DOHH2 (cell line): ENCODE results near the gene TMEM9B.
"Not testable (repeated sequence)": the region's sequence is repeated elsewhere in the genome, so short reads cannot be mapped to it uniquely, and the experiment has no call there.

ENCODE experiments used
- H3F3A ChIP-seq: fragments of 200-600 bp; sonication (generic), shearing (Covaris generic); 2 replicates; pipeline ENCODE4 v1.6.0; 2016; ENCODE audit warnings: antibody characterized with exemption, mild to moderate bottlenecking; ENCODE audit not compliant: control insufficient read depth, insufficient read depth
- H3K27ac ChIP-seq: fragments of 200-600 bp; sonication (generic); 2 replicates; pipeline ENCODE4 v1.5.1; 2014; ENCODE audit warnings: low read depth, mild to moderate bottlenecking, low read length, moderate library complexity
- H3K27me3 ChIP-seq: fragments of 200-600 bp; sonication (generic); 2 replicates; pipeline ENCODE4 v1.6.1; 2014; ENCODE audit warnings: mild to moderate bottlenecking, low read length, mixed read lengths; ENCODE audit not compliant: control insufficient read depth
- H3K36me3 ChIP-seq: fragments of 200-600 bp; sonication (generic); 2 replicates; pipeline ENCODE4 v1.6.1; 2014; ENCODE audit warnings: mild to moderate bottlenecking, low read length, moderate library complexity, mixed read lengths; ENCODE audit not compliant: control insufficient read depth
- H3K4me1 ChIP-seq: fragments of 200-600 bp; sonication (generic); 2 replicates; pipeline ENCODE4 v1.6.1; 2014; ENCODE audit warnings: mild to moderate bottlenecking, low read length, mixed read lengths; ENCODE audit not compliant: control insufficient read depth
- H3K4me2 ChIP-seq: fragments of 200-600 bp; sonication (generic); 2 replicates; pipeline ENCODE4 v1.6.0; 2014; ENCODE audit warnings: mild to moderate bottlenecking, low read length, moderate library complexity
- H3K4me3 ChIP-seq: fragments of 200-600 bp; sonication (generic); 2 replicates; pipeline ENCODE4 v1.5.1; 2014; ENCODE audit warnings: mild to moderate bottlenecking, low read length, mixed read lengths
- H3K79me2 ChIP-seq: fragments of 200-600 bp; sonication (generic); 2 replicates; pipeline ENCODE4 v1.6.1; 2014; ENCODE audit warnings: mild to moderate bottlenecking, low read length, mixed read lengths; ENCODE audit not compliant: control insufficient read depth
- H3K9me2 ChIP-seq: fragments of 200-600 bp; sonication (generic); replicated peaks from 2 replicates; pipeline ENCODE4 v1.6.1; 2014; ENCODE audit warnings: mild to moderate bottlenecking, low read length, mixed read lengths; ENCODE audit not compliant: control insufficient read depth
- H3K9me3 ChIP-seq: fragments of 200-600 bp; sonication (generic); 2 replicates; pipeline ENCODE4 v1.6.1; 2014; ENCODE audit warnings: antibody characterized with exemption, low read length, mixed read lengths; ENCODE audit not compliant: control insufficient read depth, insufficient read depth
- H4K20me1 ChIP-seq: fragments of 200-600 bp; sonication (generic); 2 replicates; pipeline ENCODE4 v1.6.0; 2014; ENCODE audit warnings: low read depth, mild to moderate bottlenecking, antibody characterized with exemption, low read length, moderate library complexity; ENCODE audit not compliant: control insufficient read depth, insufficient read depth
- EZH2phosphoT487 ChIP-seq: fragments of 200-600 bp; sonication (generic); IDR thresholded peaks from 2 replicates; pipeline ENCODE4 v1.6.1; 2017; ENCODE audit warnings: borderline replicate concordance, mild to moderate bottlenecking, antibody characterized with exemption, low read length, moderate library complexity, mixed read lengths
- TF ChIP-seq, protein P1 (sequence below): fragments of 200-600 bp; sonication (generic); IDR thresholded peaks from one replicate; pipeline ENCODE4 v1.5.1; 2014; ENCODE audit warnings: antibody characterized with exemption, mild to moderate bottlenecking, low read depth, low read length; ENCODE audit not compliant: poor library complexity, severe bottlenecking

The TMEM9B gene

DNA sequence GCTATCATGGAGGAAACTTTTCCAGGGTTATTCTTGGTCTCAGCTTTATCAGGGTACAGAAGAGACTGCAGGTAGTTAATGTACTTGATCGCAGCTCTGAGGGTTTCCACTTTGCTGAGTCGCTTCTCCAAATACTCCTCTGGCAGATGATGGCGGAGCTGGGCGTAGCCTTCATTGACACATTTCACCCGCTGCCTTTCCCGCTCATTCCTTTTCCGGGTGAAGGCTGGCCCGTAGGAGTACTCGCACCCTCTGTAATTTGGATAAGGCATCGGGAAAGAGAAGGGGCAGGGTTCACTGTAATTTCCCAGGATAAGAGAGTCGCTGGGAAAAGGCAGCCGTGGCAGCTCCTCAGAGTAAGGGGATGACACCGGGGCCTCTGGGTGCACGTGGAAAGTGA is 26.6 kb downstream of the TMEM9B start:
- no peaks in the 10 kb centered on the region for H3K79me2 ChIP-seq
- H3F3A ChIP-seq, result no peaks in the 10 kb centered on the region
- H4K20me1 ChIP-seq, result no peaks in the 10 kb centered on the region
- H3K27me3 ChIP-seq, result peaks cover 25% of the 10 kb centered on the region
- no peak overlapping the region for H3K4me3 ChIP-seq
- no peak overlapping the region for H3K4me2 ChIP-seq
- no peaks in the 10 kb centered on the region for H3K9me2 ChIP-seq
- H3K36me3 ChIP-seq, result no peaks in the 10 kb centered on the region
- H3K27ac ChIP-seq, result no peak overlapping the region
- H3K4me1 ChIP-seq, result no peaks in the 10 kb centered on the region
- TF ChIP-seq EZH2phosphoT487, result no peak
- TF ChIP-seq, protein P1, sequence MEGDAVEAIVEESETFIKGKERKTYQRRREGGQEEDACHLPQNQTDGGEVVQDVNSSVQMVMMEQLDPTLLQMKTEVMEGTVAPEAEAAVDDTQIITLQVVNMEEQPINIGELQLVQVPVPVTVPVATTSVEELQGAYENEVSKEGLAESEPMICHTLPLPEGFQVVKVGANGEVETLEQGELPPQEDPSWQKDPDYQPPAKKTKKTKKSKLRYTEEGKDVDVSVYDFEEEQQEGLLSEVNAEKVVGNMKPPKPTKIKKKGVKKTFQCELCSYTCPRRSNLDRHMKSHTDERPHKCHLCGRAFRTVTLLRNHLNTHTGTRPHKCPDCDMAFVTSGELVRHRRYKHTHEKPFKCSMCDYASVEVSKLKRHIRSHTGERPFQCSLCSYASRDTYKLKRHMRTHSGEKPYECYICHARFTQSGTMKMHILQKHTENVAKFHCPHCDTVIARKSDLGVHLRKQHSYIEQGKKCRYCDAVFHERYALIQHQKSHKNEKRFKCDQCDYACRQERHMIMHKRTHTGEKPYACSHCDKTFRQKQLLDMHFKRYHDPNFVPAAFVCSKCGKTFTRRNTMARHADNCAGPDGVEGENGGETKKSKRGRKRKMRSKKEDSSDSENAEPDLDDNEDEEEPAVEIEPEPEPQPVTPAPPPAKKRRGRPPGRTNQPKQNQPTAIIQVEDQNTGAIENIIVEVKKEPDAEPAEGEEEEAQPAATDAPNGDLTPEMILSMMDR, result no peak
- no peaks in the 10 kb centered on the region for H3K9me3 ChIP-seq

DNA sequence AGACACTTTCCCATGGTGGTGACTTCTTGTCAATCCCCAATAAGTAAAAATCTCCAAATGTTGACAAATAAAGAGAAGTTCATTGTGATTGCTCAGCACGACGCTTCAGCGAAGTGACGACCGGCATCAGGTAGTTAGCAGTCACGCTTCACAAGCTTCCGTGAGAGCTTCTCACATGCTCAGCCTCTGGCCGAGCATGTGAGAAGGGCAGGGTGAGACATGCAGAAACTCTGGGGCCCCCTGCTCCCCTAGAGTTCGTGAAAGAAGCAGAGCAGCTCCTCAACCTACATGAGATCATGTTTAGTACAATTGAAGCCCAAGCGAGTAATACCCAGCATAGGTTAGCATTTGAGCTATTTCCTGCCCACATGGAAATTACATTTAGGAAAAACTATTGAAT is 27.1 kb downstream of the TMEM9B start:
- no peak overlapping the region for H3K4me2 ChIP-seq
- no peak for TF ChIP-seq EZH2phosphoT487
- H3K9me2 ChIP-seq, result no peaks in the 10 kb centered on the region
- H3K27me3 ChIP-seq, result peaks cover 20% of the 10 kb centered on the region
- H3K9me3 ChIP-seq, result no peaks in the 10 kb centered on the region
- H3K36me3 ChIP-seq, result no peaks in the 10 kb centered on the region
- no peaks in the 10 kb centered on the region for H4K20me1 ChIP-seq
- H3F3A ChIP-seq, result no peaks in the 10 kb centered on the region
- H3K27ac ChIP-seq, result no peak overlapping the region
- H3K4me1 ChIP-seq, result no peaks in the 10 kb centered on the region
- no peaks in the 10 kb centered on the region for H3K79me2 ChIP-seq
- H3K4me3 ChIP-seq, result no peak overlapping the region

DNA sequence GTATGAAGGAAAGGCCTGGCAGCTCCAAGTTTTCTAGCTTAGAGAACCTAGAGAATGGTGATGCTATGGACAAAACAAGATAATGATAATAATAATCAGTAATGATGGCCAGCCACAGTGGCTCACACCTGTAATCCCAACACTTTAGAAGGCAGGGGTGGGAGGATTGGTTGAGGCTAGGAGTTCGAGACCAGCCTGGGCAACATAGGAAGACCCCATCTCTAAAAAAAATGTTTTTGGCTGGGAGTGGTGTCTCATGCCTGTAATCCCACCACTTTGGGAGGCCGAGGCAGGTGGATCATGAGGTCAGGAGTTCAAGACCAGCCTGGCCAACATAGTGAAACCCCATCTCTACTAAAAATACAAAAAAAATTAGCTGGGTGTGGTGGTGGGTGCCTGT is 28.5 kb downstream of the TMEM9B start:
- not testable (repeated sequence) for H3K79me2 ChIP-seq, H3K4me2 ChIP-seq, H3K27ac ChIP-seq, H3K36me3 ChIP-seq, H3K4me3 ChIP-seq, H3K9me2 ChIP-seq, H3K27me3 ChIP-seq, H4K20me1 ChIP-seq, H3K9me3 ChIP-seq, H3K4me1 ChIP-seq, H3F3A ChIP-seq

DNA sequence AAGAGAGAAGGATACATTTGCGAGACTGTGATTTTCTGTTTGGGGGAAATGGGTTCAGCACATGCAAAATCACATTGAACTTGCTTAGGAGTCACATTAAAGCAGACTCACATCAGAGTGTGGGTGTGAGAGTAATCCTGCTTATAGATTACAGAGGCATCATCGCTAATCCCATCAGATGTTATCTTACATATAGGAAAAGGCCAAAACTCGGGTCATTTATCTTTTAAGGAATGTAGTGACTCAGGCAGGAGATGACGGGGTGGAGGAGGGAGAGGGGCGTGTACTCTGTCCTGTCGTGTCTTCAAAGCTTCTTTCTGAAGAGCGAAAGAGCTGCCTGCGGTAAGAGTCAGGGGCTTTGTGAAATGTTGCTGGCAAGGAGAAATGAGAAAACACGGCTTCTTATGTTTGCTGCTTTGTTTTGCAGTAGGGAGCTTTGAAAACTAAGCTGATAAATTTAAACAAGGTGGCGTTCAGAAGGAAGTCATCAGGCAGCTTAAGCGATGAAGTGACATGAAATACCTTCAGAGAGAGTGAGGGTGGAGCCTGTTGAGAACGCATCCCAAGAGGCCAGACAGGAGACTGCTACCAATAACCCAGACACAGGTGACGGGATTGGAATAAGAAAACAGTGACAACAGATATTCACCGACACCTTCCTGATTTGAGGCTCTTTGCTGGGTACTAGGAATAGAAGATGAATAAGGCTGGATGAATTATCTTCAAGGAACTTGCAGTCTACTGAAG is 29.3 kb downstream of the TMEM9B start:
- no peak for TF ChIP-seq EZH2phosphoT487
- TF ChIP-seq, protein P1, result no peak
- H3K4me3 ChIP-seq, result no peak overlapping the region
- H3K4me1 ChIP-seq, result no peaks in the 10 kb centered on the region
- no peaks in the 10 kb centered on the region for H3K36me3 ChIP-seq
- H4K20me1 ChIP-seq, result no peaks in the 10 kb centered on the region
- H3K9me3 ChIP-seq, result no peaks in the 10 kb centered on the region
- H3K27ac ChIP-seq, result no peak overlapping the region
- H3K9me2 ChIP-seq, result no peaks in the 10 kb centered on the region
- H3K4me2 ChIP-seq, result no peak overlapping the region
- no peaks in the 10 kb centered on the region for H3K27me3 ChIP-seq
- H3K79me2 ChIP-seq, result no peaks in the 10 kb centered on the region
- H3F3A ChIP-seq, result no peaks in the 10 kb centered on the region
